ENCODE data around the gene TFF2.

The TFF2 gene

DNA sequence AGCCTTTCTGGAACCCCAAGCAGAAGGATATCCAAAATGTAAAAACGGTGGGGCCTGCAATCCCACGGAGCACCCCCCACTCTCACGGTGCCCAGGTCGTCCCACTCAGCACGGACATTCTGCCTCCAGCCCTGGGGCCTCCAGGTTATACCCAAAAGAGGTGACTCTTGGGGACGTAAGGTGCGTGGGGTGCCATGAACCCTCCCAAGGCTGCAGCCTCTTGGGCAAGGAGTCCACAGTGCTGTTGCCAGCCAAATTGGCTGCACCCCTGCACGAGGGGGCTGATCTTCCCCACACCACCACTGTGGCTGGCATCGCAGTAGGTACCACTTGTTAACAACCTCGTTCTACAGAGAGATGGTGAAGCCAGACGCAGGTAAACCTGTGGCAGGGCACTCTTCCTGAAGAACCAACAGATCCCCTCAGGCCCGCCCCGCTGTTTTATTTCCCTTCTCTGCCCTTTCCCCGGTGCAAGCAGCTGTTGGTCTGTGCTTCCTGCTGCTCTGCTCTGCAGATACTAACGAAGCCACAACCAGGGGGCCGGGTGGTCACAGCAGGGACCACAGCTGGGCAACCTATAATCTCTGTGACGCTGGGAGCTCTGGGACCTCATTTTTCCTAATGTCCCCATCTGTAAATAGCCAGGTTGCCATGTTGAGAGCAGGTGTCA lies 44.3 kb downstream of the TFF2 start:
- no peak for DNase-seq

DNA sequence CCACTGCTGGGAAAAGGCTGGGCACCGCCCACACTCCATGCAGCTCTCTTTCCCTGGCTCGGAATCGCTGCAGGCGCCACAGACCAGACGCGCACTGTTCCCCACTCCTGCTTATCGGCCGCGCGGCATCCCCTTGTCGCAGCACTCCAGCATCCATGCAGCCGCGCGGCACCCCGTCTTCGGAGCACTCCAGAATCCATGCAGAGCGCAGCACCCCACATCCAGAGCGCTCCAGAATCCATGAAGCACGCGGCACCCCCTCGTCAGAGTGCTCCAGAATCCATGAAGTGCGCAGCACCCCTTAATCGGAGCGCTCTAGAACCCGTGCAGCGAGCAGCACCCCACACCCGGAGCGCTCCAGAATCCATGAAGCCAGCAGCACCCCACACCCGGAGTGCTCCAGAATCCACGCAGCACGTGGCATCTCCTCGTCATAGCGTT lies 45.1 kb downstream of the TFF2 start:
- no peak for DNase-seq

DNA sequence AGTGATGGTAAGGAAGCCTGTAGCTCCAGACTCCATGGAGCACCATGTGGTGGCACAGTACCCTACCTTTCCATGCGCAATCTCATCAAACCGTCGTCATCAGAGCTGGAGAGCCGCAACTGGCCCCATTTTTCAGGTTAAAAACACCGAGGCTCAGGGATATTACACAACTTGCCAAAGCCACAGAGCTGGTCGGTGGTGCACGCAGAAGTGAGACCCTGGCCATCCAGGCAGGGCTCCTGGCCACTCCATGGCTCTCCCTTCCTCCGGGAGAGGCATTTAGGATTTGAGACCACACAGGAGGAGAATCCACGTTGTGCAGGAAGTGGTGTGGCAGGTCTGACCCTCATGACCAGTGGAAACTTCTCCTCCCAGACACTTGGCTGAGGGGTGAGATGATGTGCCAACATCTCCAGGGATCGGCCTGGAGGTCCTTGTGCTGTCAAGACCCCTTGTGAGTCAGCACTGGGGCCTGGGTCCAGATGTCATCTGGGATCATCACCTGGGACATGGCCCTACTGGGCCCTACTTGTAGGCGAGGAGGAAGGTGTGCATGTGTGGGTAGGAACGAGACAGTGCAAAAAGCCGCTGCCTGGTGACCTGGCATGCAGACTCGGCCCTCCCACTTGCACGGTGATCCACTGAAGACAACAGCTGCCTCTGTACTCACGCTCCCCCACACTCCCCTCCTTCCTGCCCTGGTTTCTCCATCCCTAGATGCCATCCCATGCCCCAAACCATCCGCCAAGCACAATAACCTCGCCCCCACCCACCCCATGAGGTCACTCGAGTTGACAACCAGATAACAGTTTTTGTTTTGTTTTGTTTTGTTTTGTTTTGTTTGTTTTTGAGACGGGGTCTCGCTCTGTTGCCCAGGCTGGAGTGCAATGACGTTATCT lies 46.0 kb downstream of the TFF2 start:
- no peak for DNase-seq

DNA sequence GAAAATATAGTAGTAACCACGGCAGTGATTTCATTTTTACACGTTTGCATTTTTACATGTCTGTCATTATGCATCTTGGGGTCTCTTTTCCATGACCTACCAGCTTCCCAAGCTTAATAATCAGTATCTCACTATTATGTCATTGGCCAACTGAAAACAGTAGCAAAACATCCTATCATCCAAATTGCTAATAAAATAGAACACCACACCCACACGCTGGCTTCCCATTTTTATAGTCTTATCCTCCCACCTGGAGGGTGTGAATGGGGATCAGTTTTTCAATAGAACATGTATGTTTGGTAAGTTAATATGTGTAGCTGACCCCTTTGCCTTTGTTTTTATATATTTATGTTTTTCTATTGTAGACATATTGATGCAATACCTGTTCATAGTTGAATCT lies 47.4 kb downstream of the TFF2 start:
- no peak for DNase-seq

DNA sequence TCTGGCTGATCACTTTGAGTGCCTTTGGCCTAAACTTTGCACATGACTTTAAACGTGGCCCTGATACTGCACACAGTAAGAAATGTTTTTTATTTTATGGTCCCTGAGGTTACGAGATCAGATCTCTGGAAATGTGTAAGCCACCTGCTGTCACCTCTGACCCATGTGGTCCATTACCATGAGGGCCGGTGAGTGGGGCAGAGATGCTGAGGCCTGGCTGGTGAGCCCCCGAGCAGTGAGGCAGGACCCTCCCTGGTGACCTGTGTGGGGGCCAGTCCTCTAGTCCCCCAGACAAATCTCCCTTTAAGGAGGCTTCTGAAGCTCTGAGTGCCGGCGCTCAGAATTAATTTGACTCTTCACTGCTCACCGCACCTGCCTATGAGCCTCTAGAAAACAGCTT lies 48.0 kb downstream of the TFF2 start:
- no peak for DNase-seq

DNA sequence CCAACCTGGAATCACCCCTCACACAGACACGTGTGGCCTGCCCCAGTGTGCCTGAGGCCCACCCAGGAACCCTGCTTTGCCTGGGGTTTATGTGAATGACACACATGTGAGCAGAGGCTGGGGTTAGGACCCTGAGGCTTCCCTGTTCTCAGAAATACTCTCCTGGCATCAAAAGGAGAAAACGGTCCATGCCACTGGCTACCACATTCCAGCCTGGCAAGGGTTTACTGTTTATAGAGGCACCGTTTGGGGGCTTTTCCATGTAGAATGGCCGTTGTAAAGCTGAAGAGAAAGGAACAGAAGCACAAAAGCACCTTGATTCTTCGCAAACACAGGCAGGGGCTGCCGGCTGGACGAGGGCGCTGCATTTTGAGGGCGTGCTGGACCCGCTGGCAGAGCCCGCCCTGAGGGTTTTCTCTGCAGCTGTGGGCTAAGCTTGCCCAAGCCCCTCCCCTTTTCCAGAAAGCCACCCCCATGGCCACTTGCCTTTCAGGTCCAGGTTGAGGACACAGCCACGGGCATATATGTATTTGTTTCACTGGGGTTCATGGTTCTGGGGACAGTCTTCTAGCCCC lies 48.6 kb downstream of the TFF2 start:
- DNase-seq = peak in 4 of 56 donors; percentile 12 to 21 (median 18)

DNA sequence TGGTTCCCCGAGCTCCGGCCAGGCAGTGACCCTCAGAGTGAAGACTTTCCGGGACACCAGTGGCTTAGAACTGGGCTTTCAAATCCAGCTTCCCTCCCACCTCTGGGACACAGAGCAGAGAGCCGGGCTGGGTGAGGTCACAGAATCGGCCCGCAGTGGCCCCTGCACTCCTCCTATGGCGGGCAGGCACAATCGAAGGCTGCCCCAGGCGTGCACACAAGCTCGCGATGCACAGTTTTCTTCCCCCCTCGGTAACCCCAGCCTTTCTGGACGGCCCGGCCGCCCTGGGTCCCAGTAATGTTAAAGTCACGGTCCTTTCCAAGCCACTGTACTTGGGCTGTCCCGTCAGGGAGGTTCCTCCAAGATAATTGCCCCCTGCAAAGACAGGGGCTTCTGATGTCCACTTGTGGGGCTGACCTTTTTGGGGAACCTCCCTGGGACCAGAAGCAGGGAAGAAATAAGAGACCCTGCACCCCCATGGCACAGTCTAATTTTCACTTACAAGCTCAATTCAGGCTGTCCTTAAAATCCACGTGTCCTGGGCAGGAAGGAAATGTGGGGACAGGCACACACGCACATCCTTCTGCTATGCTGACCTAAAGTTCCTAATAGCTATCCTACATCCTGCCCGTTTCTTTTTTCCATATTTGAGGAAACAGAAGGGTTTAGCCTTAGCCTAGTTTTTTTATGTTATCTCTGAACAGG lies 49.3 kb downstream of the TFF2 start:
- DNase-seq = no peak

DNA sequence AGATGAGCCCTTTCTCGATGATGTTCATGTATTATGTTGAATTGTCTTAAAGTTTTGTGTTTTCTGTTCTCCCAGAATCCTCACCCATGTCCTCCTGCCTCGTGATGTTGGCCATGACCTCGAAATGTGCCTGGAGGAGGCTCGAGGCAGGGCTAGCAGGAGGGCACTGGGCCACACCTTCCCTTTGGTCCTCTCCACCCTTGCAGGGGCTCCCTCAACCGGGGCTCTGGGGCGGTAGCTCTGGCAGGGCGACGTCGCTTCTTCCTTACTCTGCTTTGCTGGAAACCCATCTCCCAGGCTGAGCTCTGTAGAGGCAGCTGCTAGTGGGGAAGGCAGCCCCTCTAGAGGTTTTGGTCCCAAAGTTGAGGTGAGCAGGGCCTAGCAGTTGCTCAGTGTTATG lies 49.8 kb downstream of the TFF2 start:
- DNase-seq = no peak

DNA sequence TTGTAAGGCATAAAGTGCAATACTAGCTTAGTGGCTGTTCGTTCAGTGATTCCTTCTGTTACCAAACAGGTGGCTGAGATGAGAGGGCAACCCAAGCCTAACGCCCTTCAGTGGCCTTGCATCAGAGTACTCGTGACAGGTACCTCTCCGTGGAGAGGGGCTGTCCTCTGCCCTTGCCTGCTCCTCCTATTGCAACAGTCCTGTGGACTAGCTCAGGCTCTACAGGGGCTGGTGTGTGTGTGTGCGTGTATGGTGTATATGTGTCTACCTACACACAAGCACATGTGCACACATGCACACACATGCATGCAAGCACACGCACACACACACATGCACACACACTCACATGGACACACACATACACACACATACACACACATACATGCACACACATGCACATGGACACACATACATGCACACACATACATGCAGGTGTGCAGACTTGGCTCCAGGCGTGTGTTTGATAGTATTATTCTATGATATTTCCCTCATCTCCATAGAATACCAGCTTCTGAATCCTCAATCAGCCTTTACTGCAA lies 50.7 kb downstream of the TFF2 start:
- no peak for DNase-seq

DNA sequence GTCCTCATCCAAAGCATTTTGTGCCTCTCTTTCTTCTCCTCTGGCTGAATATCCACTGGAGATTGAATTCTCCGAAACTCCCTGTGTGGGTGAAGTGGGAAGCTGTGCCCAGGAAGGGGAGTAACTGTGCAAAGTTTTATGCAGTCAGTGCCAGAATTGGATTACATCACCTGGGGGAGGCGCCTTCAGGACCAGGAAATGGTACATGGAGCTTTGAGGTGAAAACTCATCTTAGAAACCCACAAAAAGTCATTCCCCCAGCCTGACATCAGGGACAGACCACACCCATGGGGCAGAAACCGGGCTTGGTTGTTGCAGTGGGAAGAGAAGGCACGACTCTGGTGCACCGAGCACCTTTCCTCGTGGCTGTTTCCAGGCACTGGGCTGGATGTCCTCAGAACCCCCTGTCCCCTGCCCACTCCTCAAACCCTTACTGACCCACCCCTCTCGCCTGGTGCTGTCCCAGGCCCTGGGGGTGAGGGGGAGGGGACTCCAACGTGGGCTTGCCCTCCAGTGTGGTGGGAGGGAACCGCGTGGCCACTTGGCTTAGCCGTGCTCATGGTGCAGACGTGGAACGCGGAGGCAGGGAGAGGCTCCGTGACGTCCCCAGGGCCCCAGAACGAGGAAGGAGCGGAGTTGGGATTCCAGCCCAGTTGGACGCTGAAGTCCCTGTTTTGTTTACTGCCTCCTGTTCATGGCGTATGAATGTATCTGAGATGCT lies 51.3 kb downstream of the TFF2 start:
- peak in 1 of 56 donors; percentile 14 for DNase-seq

DNA sequence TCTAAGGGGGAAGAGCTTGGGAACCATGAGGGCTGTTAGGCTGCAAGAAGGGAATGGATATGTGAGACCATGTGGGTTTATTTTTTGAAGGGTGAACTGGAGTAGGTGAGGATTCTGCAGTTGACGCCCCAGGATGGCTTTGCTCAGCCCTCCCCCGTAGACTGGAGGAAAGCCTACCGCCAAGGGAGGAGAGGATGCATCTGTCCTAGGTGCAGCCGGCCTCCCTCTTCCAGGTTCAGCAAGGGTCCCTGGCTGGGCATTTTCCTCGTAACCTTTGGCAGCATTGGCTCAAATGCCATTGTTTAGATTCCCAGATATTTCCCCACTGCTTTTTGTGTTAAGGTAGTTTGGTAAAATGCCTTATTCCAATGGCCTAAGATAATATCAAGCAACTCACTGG lies 52.1 kb downstream of the TFF2 start:
- no peak for DNase-seq

DNA sequence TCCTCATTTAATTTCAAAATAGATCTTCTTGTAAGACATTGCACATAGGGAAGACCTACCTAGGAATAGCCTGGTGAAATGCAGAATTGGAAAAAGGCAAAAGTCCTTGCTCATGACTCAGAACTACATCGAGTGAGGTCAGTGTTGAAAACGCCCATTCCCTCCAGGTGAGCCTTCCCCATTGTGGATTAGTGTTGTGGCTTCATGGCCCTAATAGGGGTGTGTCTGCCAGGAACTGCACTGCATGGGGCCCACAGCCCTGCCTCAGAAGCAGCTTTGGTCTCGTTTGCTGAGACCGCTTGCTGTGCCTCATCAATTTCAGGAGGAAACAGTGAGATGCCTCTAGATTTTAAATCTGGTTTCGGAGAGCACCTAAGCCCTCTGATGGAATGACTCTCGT lies 52.6 kb downstream of the TFF2 start:
- no peak for DNase-seq

DNA sequence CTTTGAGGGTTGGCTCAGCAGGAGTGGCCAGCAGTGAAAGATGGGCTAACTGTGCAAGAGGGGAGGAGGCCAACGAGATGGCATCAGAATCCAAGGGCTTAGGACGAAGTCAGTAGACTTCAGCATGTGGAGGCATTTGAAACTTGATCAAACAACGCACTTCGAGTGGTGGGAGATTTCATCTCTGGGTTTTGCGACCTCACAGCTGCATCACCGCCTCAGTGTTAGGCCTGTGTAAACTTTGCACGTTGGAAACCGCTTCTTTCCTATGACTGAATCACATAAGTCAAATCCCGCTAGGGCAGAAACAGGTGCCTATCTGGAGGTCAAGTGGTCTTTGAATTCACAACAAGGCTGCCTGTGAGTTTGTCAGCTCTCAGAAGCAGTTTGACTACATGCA lies 53.4 kb downstream of the TFF2 start:
- no peak for DNase-seq

DNA sequence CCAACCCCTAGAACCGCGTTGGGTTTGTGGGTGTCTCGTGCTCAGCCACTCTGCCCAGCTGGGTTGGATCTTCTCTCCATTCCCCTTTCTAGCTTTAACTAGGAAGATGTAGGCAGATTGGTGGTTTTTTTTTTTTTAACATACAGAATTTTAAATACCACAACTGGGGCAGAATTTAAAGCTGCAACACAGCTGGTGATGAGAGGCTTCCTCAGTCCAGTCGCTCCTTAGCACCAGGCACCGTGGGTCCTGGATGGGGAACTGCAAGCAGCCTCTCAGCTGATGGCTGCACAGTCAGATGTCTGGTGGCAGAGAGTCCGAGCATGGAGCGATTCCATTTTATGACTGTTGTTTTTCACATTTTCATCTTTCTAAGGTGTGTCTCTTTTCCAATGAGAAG lies 54.3 kb downstream of the TFF2 start:
- no peak for DNase-seq
